ENCODE data around the gene CTDSPL. TPM values are rescaled to one million over a fixed set of nuclear protein-coding genes. Genes with fewer than 3 reads are reported as not detected.
"Not testable (repeated sequence)": the region's sequence is repeated elsewhere in the genome, so short reads cannot be mapped to it uniquely, and the experiment has no call there.

CTDSPL gene
- total and polyA plus RNA-seq, 4 donors, result 8.4 to 17.2 (median 14.2) TPM

DNA sequence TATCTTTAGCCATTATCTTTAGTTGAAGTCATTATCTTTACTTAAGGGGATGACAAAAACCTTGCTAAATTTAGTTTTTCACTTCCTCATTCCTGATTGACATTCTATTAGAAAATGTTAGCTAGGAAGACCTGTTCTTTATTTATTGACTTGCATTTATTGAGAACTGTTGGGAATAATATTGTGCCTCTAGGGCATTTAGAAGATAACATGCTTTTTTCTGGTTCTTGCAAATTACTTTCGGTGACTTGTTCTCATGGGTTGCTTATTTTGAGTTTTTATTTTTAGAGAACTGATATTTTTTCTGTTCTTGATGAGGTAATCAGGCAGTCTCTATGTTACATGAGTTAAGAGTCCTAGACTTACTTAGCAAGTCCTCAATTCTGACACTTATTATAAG lies 48.3 kb upstream of the CTDSPL start:
- Histone ChIP-seq H3K27me3 (ENCODE audit: control insufficient read depth in 4 of 4, insufficient read depth in 4 of 4, low read length in 3 of 4) (no peaks in the 10 kb centered on the region), H3K9ac (ENCODE audit: low read depth in 1 of 2, low read length in 2 of 2) (no peak overlapping the region), H3K9me3 (ENCODE audit: control insufficient read depth in 4 of 4, low read length in 3 of 4) (no peaks in the 10 kb centered on the region), H3K4me1 (ENCODE audit: control insufficient read depth in 4 of 4, insufficient read depth in 4 of 4, low read length in 3 of 4) (no peaks in the 10 kb centered on the region), H3K4me3 (ENCODE audit: low read depth in 1 of 3, low read length in 3 of 3) (no peak overlapping the region), H3K27ac (ENCODE audit: low read depth in 1 of 2, low read length in 2 of 2) (no peak overlapping the region), H3K36me3 (ENCODE audit: control insufficient read depth in 4 of 4, insufficient read depth in 3 of 4, low read depth in 1 of 4, low read length in 3 of 4) (peaks cover 0 to 6% (median 0%) of the 10 kb centered on the region in 4 donors)
- WGBS, result 73% methylated on average over 1 of the region's 1 CpG
- TF ChIP-seq RAD21 (IDR thresholded peaks at IDR 0.05), result no peak
- TF ChIP-seq YY1 (IDR thresholded peaks at IDR 0.05), result no peak
- no peak for TF ChIP-seq GABPA (IDR thresholded peaks at IDR 0.05 in 1 of 2, conservative IDR thresholded peaks at IDR 0.05 in 1 of 2)
- TF ChIP-seq JUND (IDR thresholded peaks at IDR 0.05), result no peak
- no peak for TF ChIP-seq RXRA (IDR thresholded peaks at IDR 0.05)
- TF ChIP-seq, protein P1, sequence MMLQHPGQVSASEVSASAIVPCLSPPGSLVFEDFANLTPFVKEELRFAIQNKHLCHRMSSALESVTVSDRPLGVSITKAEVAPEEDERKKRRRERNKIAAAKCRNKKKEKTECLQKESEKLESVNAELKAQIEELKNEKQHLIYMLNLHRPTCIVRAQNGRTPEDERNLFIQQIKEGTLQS (IDR thresholded peaks at IDR 0.05), result no peak
- TF ChIP-seq FOXA1 (IDR thresholded peaks at IDR 0.05), result no peak
- no peak for TF ChIP-seq HNF4G (IDR thresholded peaks at IDR 0.05)
- TF ChIP-seq, protein P2, sequence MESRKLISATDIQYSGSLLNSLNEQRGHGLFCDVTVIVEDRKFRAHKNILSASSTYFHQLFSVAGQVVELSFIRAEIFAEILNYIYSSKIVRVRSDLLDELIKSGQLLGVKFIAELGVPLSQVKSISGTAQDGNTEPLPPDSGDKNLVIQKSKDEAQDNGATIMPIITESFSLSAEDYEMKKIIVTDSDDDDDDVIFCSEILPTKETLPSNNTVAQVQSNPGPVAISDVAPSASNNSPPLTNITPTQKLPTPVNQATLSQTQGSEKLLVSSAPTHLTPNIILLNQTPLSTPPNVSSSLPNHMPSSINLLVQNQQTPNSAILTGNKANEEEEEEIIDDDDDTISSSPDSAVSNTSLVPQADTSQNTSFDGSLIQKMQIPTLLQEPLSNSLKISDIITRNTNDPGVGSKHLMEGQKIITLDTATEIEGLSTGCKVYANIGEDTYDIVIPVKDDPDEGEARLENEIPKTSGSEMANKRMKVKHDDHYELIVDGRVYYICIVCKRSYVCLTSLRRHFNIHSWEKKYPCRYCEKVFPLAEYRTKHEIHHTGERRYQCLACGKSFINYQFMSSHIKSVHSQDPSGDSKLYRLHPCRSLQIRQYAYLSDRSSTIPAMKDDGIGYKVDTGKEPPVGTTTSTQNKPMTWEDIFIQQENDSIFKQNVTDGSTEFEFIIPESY (IDR thresholded peaks at IDR 0.05), result no peak
- TF ChIP-seq EGR1 (IDR thresholded peaks at IDR 0.05; ENCODE audit: low read depth in 2 of 2), result no peak
- no peak for TF ChIP-seq NR2F2 (IDR thresholded peaks at IDR 0.05)
- TF ChIP-seq SP1 (IDR thresholded peaks at IDR 0.05), result no peak
- no peak for TF ChIP-seq TAF1 (conservative IDR thresholded peaks at IDR 0.05)
- DNase-seq (ENCODE audit: low spot score), result no peak

DNA sequence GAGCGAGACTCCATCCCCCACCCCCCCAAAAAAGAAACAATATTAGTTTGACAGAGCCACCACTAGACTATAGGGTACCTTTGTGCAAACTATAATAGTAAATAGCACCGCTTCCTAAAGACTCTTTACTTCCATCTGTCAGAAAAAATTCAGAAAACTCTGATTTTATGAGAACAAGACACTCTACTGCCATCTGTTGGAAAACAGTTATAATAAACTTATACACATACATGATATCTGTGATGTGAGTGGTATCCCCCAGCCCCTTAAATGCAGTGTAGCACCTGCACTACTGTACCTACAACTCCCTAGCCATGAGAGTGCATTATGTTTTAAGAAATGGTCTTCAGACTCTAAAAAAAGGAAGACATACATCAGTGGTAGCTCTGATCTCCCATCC lies 47.1 kb upstream of the CTDSPL start:
- H3K27ac ChIP-seq (ENCODE audit: low read depth in 1 of 2, low read length in 2 of 2), result no peak overlapping the region
- WGBS, result 93% methylated on average over 2 of the region's 2 CpGs
- H3K36me3 ChIP-seq (ENCODE audit: control insufficient read depth in 4 of 4, insufficient read depth in 3 of 4, low read depth in 1 of 4, low read length in 3 of 4), result peaks cover 0 to 6% (median 0%) of the 10 kb centered on the region in 4 donors
- no peak overlapping the region for H3K9ac ChIP-seq (ENCODE audit: low read depth in 1 of 2, low read length in 2 of 2)
- no peak for DNase-seq (ENCODE audit: low spot score)
- no peak for TF ChIP-seq NR2F2 (IDR thresholded peaks at IDR 0.05)
- peak in 1 of 2 donors; percentile 39 for TF ChIP-seq RAD21 (IDR thresholded peaks at IDR 0.05)
- TF ChIP-seq, protein P3, sequence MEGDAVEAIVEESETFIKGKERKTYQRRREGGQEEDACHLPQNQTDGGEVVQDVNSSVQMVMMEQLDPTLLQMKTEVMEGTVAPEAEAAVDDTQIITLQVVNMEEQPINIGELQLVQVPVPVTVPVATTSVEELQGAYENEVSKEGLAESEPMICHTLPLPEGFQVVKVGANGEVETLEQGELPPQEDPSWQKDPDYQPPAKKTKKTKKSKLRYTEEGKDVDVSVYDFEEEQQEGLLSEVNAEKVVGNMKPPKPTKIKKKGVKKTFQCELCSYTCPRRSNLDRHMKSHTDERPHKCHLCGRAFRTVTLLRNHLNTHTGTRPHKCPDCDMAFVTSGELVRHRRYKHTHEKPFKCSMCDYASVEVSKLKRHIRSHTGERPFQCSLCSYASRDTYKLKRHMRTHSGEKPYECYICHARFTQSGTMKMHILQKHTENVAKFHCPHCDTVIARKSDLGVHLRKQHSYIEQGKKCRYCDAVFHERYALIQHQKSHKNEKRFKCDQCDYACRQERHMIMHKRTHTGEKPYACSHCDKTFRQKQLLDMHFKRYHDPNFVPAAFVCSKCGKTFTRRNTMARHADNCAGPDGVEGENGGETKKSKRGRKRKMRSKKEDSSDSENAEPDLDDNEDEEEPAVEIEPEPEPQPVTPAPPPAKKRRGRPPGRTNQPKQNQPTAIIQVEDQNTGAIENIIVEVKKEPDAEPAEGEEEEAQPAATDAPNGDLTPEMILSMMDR (IDR thresholded peaks at IDR 0.05; ENCODE audit: low read depth, low read length, missing input control), result peak; percentile 5
- H3K4me1 ChIP-seq (ENCODE audit: control insufficient read depth in 4 of 4, insufficient read depth in 4 of 4, low read length in 3 of 4), result no peaks in the 10 kb centered on the region
- H3K27me3 ChIP-seq (ENCODE audit: control insufficient read depth in 4 of 4, insufficient read depth in 4 of 4, low read length in 3 of 4), result no peaks in the 10 kb centered on the region
- no peak overlapping the region for H3K4me3 ChIP-seq (ENCODE audit: low read depth in 1 of 3, low read length in 3 of 3)
- H3K9me3 ChIP-seq (ENCODE audit: control insufficient read depth in 4 of 4, low read length in 3 of 4), result no peaks in the 10 kb centered on the region

DNA sequence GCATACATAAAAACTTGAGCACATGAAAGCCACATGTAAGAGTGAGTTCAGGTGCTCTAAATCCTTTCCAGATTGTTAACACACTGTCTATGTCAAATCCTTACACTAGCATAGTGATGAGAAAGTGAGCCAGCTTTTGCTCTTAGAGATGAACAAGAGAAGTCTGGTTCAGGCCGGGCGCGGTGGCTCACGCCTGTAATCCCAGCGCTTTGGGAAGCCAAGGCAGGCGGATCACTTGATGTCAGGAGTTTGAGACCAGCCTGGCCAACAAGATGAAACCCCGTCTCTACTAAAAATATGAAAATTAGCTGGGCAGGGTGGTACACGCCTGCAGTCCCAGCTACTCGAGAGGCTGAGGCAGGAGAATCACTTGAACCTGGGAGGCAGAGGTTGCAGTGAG lies 46.5 kb upstream of the CTDSPL start:
- not testable (repeated sequence) for H3K27ac ChIP-seq (ENCODE audit: low read depth in 1 of 2, low read length in 2 of 2); H3K9ac ChIP-seq (ENCODE audit: low read depth in 1 of 2, low read length in 2 of 2); H3K9me3 ChIP-seq (ENCODE audit: control insufficient read depth in 4 of 4, low read length in 3 of 4); H3K27me3 ChIP-seq (ENCODE audit: control insufficient read depth in 4 of 4, insufficient read depth in 4 of 4, low read length in 3 of 4); H3K4me1 ChIP-seq (ENCODE audit: control insufficient read depth in 4 of 4, insufficient read depth in 4 of 4, low read length in 3 of 4); H3K36me3 ChIP-seq (ENCODE audit: control insufficient read depth in 4 of 4, insufficient read depth in 3 of 4, low read depth in 1 of 4, low read length in 3 of 4); H3K4me3 ChIP-seq (ENCODE audit: low read depth in 1 of 3, low read length in 3 of 3); DNase-seq (ENCODE audit: low spot score)
- 91% methylated on average over 9 of the region's 9 CpGs for WGBS
